Right lobe of liver (tissue), 4 donors: Measurements from ENCODE around the gene GNGT2.

Source experiments
- POLR2A ChIP-seq: fragments of 450-650 bp; IDR thresholded peaks from one replicate; pipeline ENCODE4 v1.6.1; 2017; ENCODE audit warnings: antibody characterized with exemption, mild to moderate bottlenecking
- TF ChIP-seq, protein P1 (sequence below), 4 donors: fragments of 200-600 bp in 3 of 4; fragments of 450-650 bp in 1 of 4; IDR thresholded peaks; one replicate each; pipeline versions ENCODE4 v1.5.1 to v1.8.0; 2016 to 2022; ENCODE audit warnings: antibody characterized with exemption in 4 of 4, mild to moderate bottlenecking in 2 of 4
- donor health status: DM: no; HTN: no; CAD: no.
- donor health status: DM: no; HTN: no; CAD: no.
- donor health status: DM: no; HTN: yes; CAD: no.

DNA sequence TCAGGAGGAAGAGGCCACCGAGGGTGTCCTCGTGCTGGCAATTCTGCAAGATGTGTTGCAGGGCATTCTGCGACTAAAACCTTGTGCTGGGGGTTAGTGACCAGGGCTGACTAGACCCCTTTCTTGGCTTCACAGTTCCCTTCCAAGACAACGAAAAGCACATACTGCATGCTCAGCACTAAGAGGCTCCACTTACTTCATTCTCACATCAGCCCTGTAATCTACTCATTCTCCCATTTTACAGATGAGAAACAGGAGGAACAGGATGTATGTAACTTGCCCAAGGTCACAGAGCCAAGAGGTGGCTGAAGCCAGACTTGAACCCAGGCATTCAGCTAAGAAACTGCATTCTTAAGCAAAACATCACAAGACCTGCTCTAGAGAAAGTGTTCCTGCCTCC lies 25.5 kb upstream of the GNGT2 start:
- TF ChIP-seq, protein P1, sequence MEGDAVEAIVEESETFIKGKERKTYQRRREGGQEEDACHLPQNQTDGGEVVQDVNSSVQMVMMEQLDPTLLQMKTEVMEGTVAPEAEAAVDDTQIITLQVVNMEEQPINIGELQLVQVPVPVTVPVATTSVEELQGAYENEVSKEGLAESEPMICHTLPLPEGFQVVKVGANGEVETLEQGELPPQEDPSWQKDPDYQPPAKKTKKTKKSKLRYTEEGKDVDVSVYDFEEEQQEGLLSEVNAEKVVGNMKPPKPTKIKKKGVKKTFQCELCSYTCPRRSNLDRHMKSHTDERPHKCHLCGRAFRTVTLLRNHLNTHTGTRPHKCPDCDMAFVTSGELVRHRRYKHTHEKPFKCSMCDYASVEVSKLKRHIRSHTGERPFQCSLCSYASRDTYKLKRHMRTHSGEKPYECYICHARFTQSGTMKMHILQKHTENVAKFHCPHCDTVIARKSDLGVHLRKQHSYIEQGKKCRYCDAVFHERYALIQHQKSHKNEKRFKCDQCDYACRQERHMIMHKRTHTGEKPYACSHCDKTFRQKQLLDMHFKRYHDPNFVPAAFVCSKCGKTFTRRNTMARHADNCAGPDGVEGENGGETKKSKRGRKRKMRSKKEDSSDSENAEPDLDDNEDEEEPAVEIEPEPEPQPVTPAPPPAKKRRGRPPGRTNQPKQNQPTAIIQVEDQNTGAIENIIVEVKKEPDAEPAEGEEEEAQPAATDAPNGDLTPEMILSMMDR (IDR thresholded peaks at IDR 0.05), result no peak
- TF ChIP-seq POLR2A, result no peak
